K562 (cell line): ENCODE data around the gene GLI3. TPM values are rescaled to one million over a fixed set of nuclear protein-coding genes. Genes with fewer than 3 reads are reported as not detected.

Experiments used
- ATAC-seq: fragments of 200-7000 bp; cut with Tn5 transposase; 3 replicates; pipeline ENCODE4 v1.9.1; 2020; ENCODE audit warnings: moderate library complexity
- BruUV-seq: library from RNA; stranded (reverse); fragments of 400-500 nt; replicated peaks from 2 replicates; lab custom pipeline; 2021; lab: Mats Ljungman, UMichigan
- CTCF ChIA-PET: fragments of 300-600 bp; formaldehyde crosslinking; extraction: SDS; loops from one replicate; lab custom pipeline; 2021; ENCODE audit warnings: low intra/inter-chr PET ratio; lab: Yijun Ruan, JAX
- POLR2A ChIA-PET: fragments of 300-600, 350-650 bp; sonication (Branson Sonifier 250); formaldehyde crosslinking; extraction: SDS; loops from one replicate; lab custom pipeline; 2021; ENCODE audit warnings: antibody characterized with exemption, inconsistent platforms; lab: Yijun Ruan, JAX
- DNase-seq, 4 experiments: peaks; one replicate each; pipeline versions ENCODE4 v3.0.0 to v3.0.0-alpha.2; 2011 to 2018; ENCODE audit warnings: low spot score in 3 of 4, mixed read lengths in 3 of 4; ENCODE audit errors: extremely low read depth in 1 of 4
- FAIRE-seq: peaks from 2 replicates; lab custom pipeline; 2011; peaks lifted over from hg19 to GRCh38; lab: Jason Lieb, UNC
- H2AFZ ChIP-seq: 2 replicates; pipeline ENCODE4 v1.6.0; 2011; ENCODE audit warnings: low read depth, low read length, control low read depth, inconsistent platforms
- H3K27ac ChIP-seq: fragments of 200-600 bp; 3 replicates; pipeline ENCODE4 v1.8.0; 2011; ENCODE audit warnings: low read depth, mild to moderate bottlenecking, control low read depth, inconsistent platforms, low read length, moderate library complexity, mixed read lengths; ENCODE audit errors: extremely low read depth
- H3K27me3 ChIP-seq, 2 experiments: fragments of 300-600 bp in 1 of 2; 2 replicates in 1 of 2; 3 replicates in 1 of 2; pipeline versions ENCODE4 v1.6.0 to v1.8.0; 2011; ENCODE audit warnings: inconsistent platforms in 2 of 2, low read length in 2 of 2, mild to moderate bottlenecking in 1 of 2, mixed read lengths in 1 of 2, moderate library complexity in 1 of 2; ENCODE audit not compliant: control insufficient read depth in 2 of 2, insufficient read depth in 2 of 2
- H3K36me3 ChIP-seq: fragments of 300-600 bp; 3 replicates; pipeline ENCODE4 v1.8.0; 2011; ENCODE audit warnings: mild to moderate bottlenecking, low read length, inconsistent platforms; ENCODE audit not compliant: control insufficient read depth, insufficient read depth
- H3K4me1 ChIP-seq, 2 experiments: fragments of 200-600 bp in 1 of 2; replicated peaks in 1 of 2; 2 replicates in 1 of 2; 3 replicates in 1 of 2; pipeline versions ENCODE4 v1.5.1 to v1.8.0; 2011; ENCODE audit warnings: inconsistent platforms in 2 of 2, low read length in 2 of 2, mild to moderate bottlenecking in 1 of 2, mixed read lengths in 1 of 2, moderate library complexity in 1 of 2; ENCODE audit not compliant: control insufficient read depth in 2 of 2, insufficient read depth in 2 of 2
- H3K4me2 ChIP-seq: 2 replicates; pipeline ENCODE4 v1.6.1; 2011; ENCODE audit warnings: low read length, control low read depth, inconsistent platforms, mixed read lengths; ENCODE audit not compliant: insufficient read depth
- H3K4me3 ChIP-seq: fragments of 200-600 bp; sonication (generic), shearing (Covaris generic); 2 replicates; pipeline ENCODE4 v1.5.1; 2016; ENCODE audit warnings: control low read depth, inconsistent platforms
- H3K79me2 ChIP-seq: fragments of 200-600 bp; 3 replicates; pipeline ENCODE4 v1.8.0; 2011; ENCODE audit warnings: low read length, inconsistent platforms; ENCODE audit not compliant: control insufficient read depth, insufficient read depth
- H3K9ac ChIP-seq, 2 experiments: 2 replicates each; pipeline versions ENCODE4 v1.6.0 to v1.6.1; 2011; ENCODE audit warnings: low read depth in 2 of 2, low read length in 2 of 2, control low read depth in 1 of 2, inconsistent platforms in 1 of 2, mild to moderate bottlenecking in 1 of 2, mixed read lengths in 1 of 2; ENCODE audit not compliant: insufficient read depth in 1 of 2
- H3K9me1 ChIP-seq: one replicate; pipeline ENCODE4 v1.6.0; 2011; ENCODE audit warnings: inconsistent platforms, mild to moderate bottlenecking, low read length, moderate library complexity; ENCODE audit not compliant: control insufficient read depth, insufficient read depth
- H3K9me3 ChIP-seq: replicated peaks from 2 replicates; pipeline ENCODE4 v1.5.1; 2011; ENCODE audit warnings: low read depth, low read length, inconsistent platforms; ENCODE audit not compliant: control insufficient read depth, insufficient read depth
- H4K20me1 ChIP-seq: replicated peaks from 2 replicates; pipeline ENCODE4 v1.6.1; 2011; ENCODE audit warnings: low read length, inconsistent platforms, mixed read lengths; ENCODE audit not compliant: control insufficient read depth, insufficient read depth
- BRD4 ChIP-seq: fragments of 200-600 bp; sonication (generic); IDR thresholded peaks from 2 replicates; pipeline ENCODE4 v1.6.1; 2017; ENCODE audit warnings: inconsistent platforms
- BRD9 ChIP-seq: fragments of 450-650 bp; IDR thresholded peaks from 2 replicates; pipeline ENCODE4 v1.6.1; 2018; ENCODE audit warnings: low read depth; ENCODE audit not compliant: partially characterized antibody
- CTCF ChIP-seq, 3 experiments: IDR thresholded peaks in 2 of 3; conservative IDR thresholded peaks in 1 of 3; 2 replicates each; pipeline ENCODE4 v1.5.1; 2011 to 2012; ENCODE audit warnings: low read length in 3 of 3, mild to moderate bottlenecking in 3 of 3, control low read depth in 2 of 3, improper control_type of control experiment in 1 of 3, inconsistent platforms in 1 of 3, low read depth in 1 of 3, mixed read lengths in 1 of 3, moderate library complexity in 1 of 3; ENCODE audit not compliant: insufficient read depth in 2 of 3
- KDM1A ChIP-seq, 2 experiments: fragments of 450-650 bp; IDR thresholded peaks; 2 replicates each; pipeline ENCODE4 v1.6.1; 2016; ENCODE audit warnings: mild to moderate bottlenecking in 2 of 2
- MAFF ChIP-seq: IDR thresholded peaks from 2 replicates; pipeline ENCODE4 v1.6.1; 2012; ENCODE audit warnings: low read length, improper control_type of control experiment
- MTA2 ChIP-seq: fragments of 450-650 bp; IDR thresholded peaks from 2 replicates; pipeline ENCODE4 v1.6.1; 2016; ENCODE audit warnings: low read depth
- NKRF ChIP-seq: fragments of 450-650 bp; IDR thresholded peaks from 2 replicates; pipeline ENCODE4 v1.6.1; 2016; ENCODE audit warnings: borderline replicate concordance
- RBM34 ChIP-seq: fragments of 200-400 bp; formaldehyde crosslinking; IDR thresholded peaks from 2 replicates; pipeline ENCODE4 v1.6.1; 2018; ENCODE audit warnings: low read length, borderline replicate concordance; ENCODE audit not compliant: insufficient read depth
- RERE ChIP-seq: sonication (generic); formaldehyde crosslinking; IDR thresholded peaks from 2 replicates; pipeline ENCODE4 v1.8.0; 2023; ENCODE audit warnings: missing genetic modification reagents, mild to moderate bottlenecking, borderline replicate concordance
- RUNX1 ChIP-seq: sonication (generic); IDR thresholded peaks from 2 replicates; pipeline ENCODE4 v1.6.1; 2016; ENCODE audit warnings: antibody characterized with exemption, low read depth
- TEAD1 ChIP-seq, 2 experiments: fragments of 450-650 bp in 1 of 2; sonication (generic) in 1 of 2; formaldehyde crosslinking; IDR thresholded peaks; 2 replicates each; pipeline versions ENCODE4 v1.4.0 to v1.8.0; 2020 to 2022; ENCODE audit warnings: mild to moderate bottlenecking in 2 of 2, missing genetic modification reagents in 1 of 2
- WHSC1 ChIP-seq: IDR thresholded peaks from one replicate; pipeline ENCODE4 v1.6.1; 2012; ENCODE audit warnings: low read length, control low read depth, inconsistent platforms
- ZKSCAN3 ChIP-seq: fragments of 250-450 bp; sonication (Bioruptor Pico); IDR thresholded peaks from 2 replicates; pipeline ENCODE4 v1.4.0; 2020
- ZNF436 ChIP-seq: fragments of 250-450, 450-650 bp; sonication (Bioruptor Pico); formaldehyde crosslinking; IDR thresholded peaks from 2 replicates; pipeline ENCODE4 v1.7.0; 2020; ENCODE audit warnings: mild to moderate bottlenecking
- ZNF445 ChIP-seq: fragments of 250-450 bp; sonication (Bioruptor Pico); IDR thresholded peaks from 2 replicates; pipeline ENCODE4 v1.4.0; 2020; ENCODE audit warnings: low read depth, mild to moderate bottlenecking, moderate library complexity
- ZNF695 ChIP-seq: fragments of 450-650 bp; formaldehyde crosslinking; IDR thresholded peaks from 2 replicates; pipeline ENCODE4 v1.4.0; 2020; ENCODE audit warnings: mild to moderate bottlenecking, moderate library complexity
- WGBS: fragments of 100-300 bp; shearing (Covaris generic); methylation state at CpG from one replicate; pipeline ENCODE4 v1.1.6; 2016; ENCODE audit warnings: low coverage, mixed read lengths; ENCODE audit not compliant: insufficient coverage; ENCODE audit errors: missing lambda C conversion rate; 5-methylcytosine and 5-hydroxymethylcytosine counted together
- in situ Hi-C: fragments of 300-500 bp; cut with MboI; formaldehyde crosslinking; loops from 4 replicates; pipeline ENCODE4 v1.15.0; 2018; ENCODE audit warnings: inconsistent platforms, mixed read lengths
- intact Hi-C: fragments of 100-400 bp; cut with micrococcal nuclease; formaldehyde crosslinking; loops from 2 replicates; pipeline ENCODE4 v1.14.2; 2022
- polyA plus RNA-seq, 8 experiments: library from polyadenylated mRNA; depleted of rRNA in 4 of 8; stranded (reverse) in 5 of 8; unstranded in 3 of 8; fragments of >200 nt; fragmentation: Nextera tagmentation in 2 of 8; fragmentation: Illumina TruSeq in 1 of 8; extraction: Ambion mirVana in 2 of 8; extraction: Trizol in 1 of 8; gene quantifications; 2 replicates each; pipeline versions ENCODE4 v1.2.1 to v1.2.3, GENCODE V29; 2011 to 2014; ENCODE audit warnings: inconsistent platforms in 1 of 8, missing spikeins in 1 of 8
- total RNA-seq, 7 experiments: library from RNA; depleted of rRNA in 6 of 7; stranded (reverse); fragments of >200 nt in 6 of 7; fragmentation: Illumina TruSeq in 2 of 7; extraction: Trizol in 2 of 7; gene quantifications; 2 replicates each; pipeline versions ENCODE4 v1.2.1 to v1.2.3, GENCODE V29; 2011 to 2021; ENCODE audit warnings: low replicate concordance in 1 of 7

The GLI3 gene
- total and polyA plus RNA-seq, 9 of the 15 experiments (the other 6 are each of a cell fraction or from before 2014, with no cell fraction given): 0.01 to 0.18 (median 0.07) TPM; not detected in 6

GRCh38 chr7:42039921-42040320 lies 197.1 kb downstream of the GLI3 start:
- Histone ChIP-seq H3K9me3 (no peaks in the 10 kb centered on the region), H3K4me2 (no peak overlapping the region), H2AFZ (no peak overlapping the region), H3K79me2 (no peaks in the 10 kb centered on the region), H3K27ac (no peak overlapping the region), H3K4me1 (no peaks in the 10 kb centered on the region), H3K4me3 (no peak overlapping the region), H3K9me1 (no peaks in the 10 kb centered on the region), H4K20me1 (no peaks in the 10 kb centered on the region), H3K36me3 (no peaks in the 10 kb centered on the region), H3K27me3 (peaks cover 0 to 3% of the 10 kb centered on the region in 2 experiments; a peak in 1 of 5 replicates), H3K9ac (no peak overlapping the region)
- ChIA-PET POLR2A (no interaction called here), CTCF (no interaction called here)
- FAIRE-seq: no peak
- BruUV-seq: no TSS peak
- no peak for DNase-seq
- intact Hi-C loops: no loop called here
- ATAC-seq: no peak
- 3% methylated on average over 8 of the region's 8 CpGs for WGBS
- in situ Hi-C loops: no loop called here
- no peak for TF ChIP-seq KDM1A (IDR thresholded peaks at IDR 0.05)
- no peak for TF ChIP-seq CTCF (IDR thresholded peaks at IDR 0.05 in 2 of 3, conservative IDR thresholded peaks at IDR 0.05 in 1 of 3; ENCODE audit: insufficient read depth in 2 of 3, low read depth in 1 of 3, low read length in 3 of 3)
- no peak for TF ChIP-seq BRD9
- no peak for TF ChIP-seq NKRF
- TF ChIP-seq ZNF436 (CRISPR knock-in tag): no peak
- TF ChIP-seq BRD4: no peak
- no peak for TF ChIP-seq RBM34
- no peak for TF ChIP-seq TEAD1 (CRISPR knock-in tag; IDR thresholded peaks at IDR 0.05)
- no peak for TF ChIP-seq MAFF
- TF ChIP-seq MTA2: no peak
- TF ChIP-seq RUNX1: no peak
- TF ChIP-seq ZNF695: no peak
- no peak for TF ChIP-seq ZKSCAN3 (CRISPR knock-in tag)
- TF ChIP-seq ZNF445: no peak
- no peak for TF ChIP-seq WHSC1
- no peak for TF ChIP-seq RERE (CRISPR knock-in tag)
